ENCODE data around the gene RIT2.

The RIT2 gene

GRCh38 chr18:42736074-42736473, 379.4 kb downstream of the RIT2 start:
- H3K4me2 ChIP-seq, result no peak overlapping the region
- H4K20me1 ChIP-seq, result no peaks in the 10 kb centered on the region
- no peaks in the 10 kb centered on the region for H3K36me3 ChIP-seq
- no peak overlapping the region for H3K27ac ChIP-seq
- H3K9ac ChIP-seq, result no peak overlapping the region
- H3K4me1 ChIP-seq, result no peaks in the 10 kb centered on the region
- no peaks in the 10 kb centered on the region for H3K9me3 ChIP-seq
- no peaks in the 10 kb centered on the region for H3K27me3 ChIP-seq
- no peak for TF ChIP-seq Cebpa-rat (IDR thresholded peaks at IDR 0.05)
- H3K4me3 ChIP-seq, result no peak overlapping the region

GRCh38 chr18:42734520-42734919, 381.0 kb downstream of the RIT2 start:
- no peak for TF ChIP-seq Cebpa-rat (IDR thresholded peaks at IDR 0.05)
- Histone ChIP-seq H3K4me2 (no peak overlapping the region), H3K27me3 (no peaks in the 10 kb centered on the region)

GRCh38 chr18:42730272-42730671, 385.2 kb downstream of the RIT2 start:
- H4K20me1 ChIP-seq, result no peaks in the 10 kb centered on the region
- no peak for TF ChIP-seq Cebpa-rat (IDR thresholded peaks at IDR 0.05)
- H3K9me3 ChIP-seq, result no peaks in the 10 kb centered on the region
- no peaks in the 10 kb centered on the region for H3K4me1 ChIP-seq
- no peak overlapping the region for H3K9ac ChIP-seq
- H3K4me2 ChIP-seq, result no peak overlapping the region
- H3K36me3 ChIP-seq, result no peaks in the 10 kb centered on the region
- no peak overlapping the region for H3K4me3 ChIP-seq
- no peaks in the 10 kb centered on the region for H3K27me3 ChIP-seq
- H3K27ac ChIP-seq, result no peak overlapping the region

More at GRCh38 chr18:42734520-42734919, 381.0 kb downstream of the RIT2 start:
- no peak overlapping the region for H3K9ac ChIP-seq
- H3K4me1 ChIP-seq, result no peaks in the 10 kb centered on the region
- H3K4me3 ChIP-seq, result no peak overlapping the region
- H4K20me1 ChIP-seq, result no peaks in the 10 kb centered on the region
- no peaks in the 10 kb centered on the region for H3K9me3 ChIP-seq
- H3K36me3 ChIP-seq, result no peaks in the 10 kb centered on the region
- no peak overlapping the region for H3K27ac ChIP-seq

- no peak overlapping the region for H3K4me3 ChIP-seq
- no peaks in the 10 kb centered on the region for H4K20me1 ChIP-seq
- no peak overlapping the region for H3K4me2 ChIP-seq
- H3K27ac ChIP-seq, result no peak overlapping the region
- no peaks in the 10 kb centered on the region for H3K36me3 ChIP-seq
- H3K9ac ChIP-seq, result no peak overlapping the region
- H3K9me3 ChIP-seq, result no peaks in the 10 kb centered on the region
- no peaks in the 10 kb centered on the region for H3K4me1 ChIP-seq
- no peak for TF ChIP-seq Cebpa-rat (IDR thresholded peaks at IDR 0.05)
- no peaks in the 10 kb centered on the region for H3K27me3 ChIP-seq
These were observed 396.3 kb downstream of the RIT2 start for GRCh38 chr18:42719221-42719620.

- Histone ChIP-seq H3K27ac (no peak overlapping the region), H3K9ac (no peak overlapping the region), H4K20me1 (no peaks in the 10 kb centered on the region), H3K27me3 (no peaks in the 10 kb centered on the region), H3K4me3 (no peak overlapping the region), H3K4me1 (no peaks in the 10 kb centered on the region), H3K36me3 (no peaks in the 10 kb centered on the region), H3K4me2 (no peak overlapping the region), H3K9me3 (no peaks in the 10 kb centered on the region)
- no peak for TF ChIP-seq Cebpa-rat (IDR thresholded peaks at IDR 0.05)
These were observed 403.4 kb downstream of the RIT2 start for GRCh38 chr18:42712065-42712464.

GRCh38 chr18:42707080-42707479, 408.4 kb downstream of the RIT2 start:
- H3K4me2 ChIP-seq, result no peak overlapping the region
- H3K4me3 ChIP-seq, result no peak overlapping the region
- no peaks in the 10 kb centered on the region for H3K27me3 ChIP-seq
- no peaks in the 10 kb centered on the region for H3K4me1 ChIP-seq
- H3K36me3 ChIP-seq, result no peaks in the 10 kb centered on the region
- TF ChIP-seq Cebpa-rat (IDR thresholded peaks at IDR 0.05), result no peak
- no peaks in the 10 kb centered on the region for H3K9me3 ChIP-seq
- H3K9ac ChIP-seq, result no peak overlapping the region
- H4K20me1 ChIP-seq, result no peaks in the 10 kb centered on the region
- H3K27ac ChIP-seq, result no peak overlapping the region

- Histone ChIP-seq H3K27me3 (no peaks in the 10 kb centered on the region), H3K4me2 (no peak overlapping the region), H3K27ac (no peak overlapping the region), H3K4me1 (no peaks in the 10 kb centered on the region), H4K20me1 (no peaks in the 10 kb centered on the region), H3K9ac (no peak overlapping the region), H3K9me3 (no peaks in the 10 kb centered on the region), H3K36me3 (no peaks in the 10 kb centered on the region), H3K4me3 (no peak overlapping the region)
- TF ChIP-seq Cebpa-rat (IDR thresholded peaks at IDR 0.05), result no peak
These were observed 408.9 kb downstream of the RIT2 start for GRCh38 chr18:42706618-42707017.

- no peaks in the 10 kb centered on the region for H3K9me3 ChIP-seq
- no peaks in the 10 kb centered on the region for H3K4me1 ChIP-seq
- no peak overlapping the region for H3K4me2 ChIP-seq
- H3K27me3 ChIP-seq, result no peaks in the 10 kb centered on the region
- TF ChIP-seq Cebpa-rat (IDR thresholded peaks at IDR 0.05), result no peak
- no peak overlapping the region for H3K9ac ChIP-seq
- no peak overlapping the region for H3K27ac ChIP-seq
- no peak overlapping the region for H3K4me3 ChIP-seq
- H4K20me1 ChIP-seq, result no peaks in the 10 kb centered on the region
- H3K36me3 ChIP-seq, result no peaks in the 10 kb centered on the region
These were observed 409.4 kb downstream of the RIT2 start for GRCh38 chr18:42706029-42706608.

All from BLaER1 (cell line).